Activated T-cell treated with anti-CD3 and anti-CD28 coated beads for 24 hours (primary cell): Measurements from ENCODE around the gene ULK4.
"Not testable (repeated sequence)": the region's sequence is repeated elsewhere in the genome, so short reads cannot be mapped to it uniquely, and the experiment has no call there.

Source experiments
- DNase-seq: peaks from one replicate; pipeline ENCODE4 v3.0.0-alpha.2; 2020; ENCODE audit warnings: low read depth

Gene ULK4

DNA sequence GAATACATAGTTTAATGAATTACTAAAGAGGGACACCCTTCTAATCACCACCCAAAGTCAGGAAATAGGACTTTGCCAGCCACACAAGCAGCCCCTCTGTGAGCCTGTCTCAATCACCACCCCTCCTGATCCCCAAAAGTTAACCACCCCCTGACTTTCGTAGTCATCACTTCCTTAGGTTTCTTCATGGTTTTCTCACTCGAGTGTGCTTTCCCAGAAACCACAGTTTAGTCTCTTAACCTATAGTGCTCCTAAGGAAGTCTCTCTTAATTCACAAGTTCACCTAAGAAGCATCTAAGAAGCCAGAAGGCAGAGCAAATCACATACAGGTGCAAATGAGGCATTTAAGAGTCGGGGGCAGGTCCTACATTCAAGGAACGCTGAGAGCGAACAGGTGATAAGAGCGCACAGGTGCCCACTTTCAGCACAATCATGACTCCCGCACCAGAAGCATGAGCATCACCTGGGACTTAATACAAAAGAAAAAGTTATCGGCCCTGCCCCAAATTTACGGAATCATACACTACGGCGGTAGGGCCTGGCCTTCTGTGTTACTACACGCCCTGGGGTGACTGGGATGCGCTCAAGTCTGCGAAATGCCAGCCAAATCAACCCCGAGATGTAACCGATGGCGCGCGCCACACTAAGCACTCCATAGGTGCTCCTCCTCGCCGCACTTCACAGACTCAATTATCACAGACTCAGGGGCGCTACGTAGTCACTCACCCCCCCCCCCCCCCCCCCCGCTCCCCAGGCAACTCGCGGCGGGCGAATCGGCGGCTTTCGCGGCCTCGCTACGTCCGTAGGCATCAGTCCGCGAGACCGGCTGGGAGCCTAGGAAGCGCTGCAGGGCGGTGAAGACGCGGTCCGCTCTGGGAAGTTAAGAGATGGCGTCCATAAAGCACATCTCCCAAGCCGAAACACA lies 815 bp downstream of the ULK4 start:
- DNase-seq, result peak; percentile 28

DNA sequence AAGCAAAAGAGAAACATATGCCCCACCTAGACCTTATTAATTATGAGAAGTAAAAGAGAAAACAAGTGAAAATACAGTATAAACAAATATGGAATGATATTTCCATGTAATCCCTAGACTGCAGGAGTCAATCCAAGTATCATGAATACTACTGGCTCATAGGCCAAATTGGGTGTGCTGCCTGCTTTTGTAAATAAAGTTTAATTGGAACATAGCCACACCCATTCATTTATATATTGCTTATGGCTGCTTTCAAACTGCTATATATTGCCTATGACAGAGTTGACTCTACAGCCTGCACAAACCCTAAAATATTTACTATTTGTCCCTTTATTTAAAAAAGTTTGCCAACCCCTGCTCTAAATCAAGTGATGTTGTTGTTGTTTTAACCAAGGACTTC lies 5.3 kb downstream of the ULK4 start:
- DNase-seq, result no peak

DNA sequence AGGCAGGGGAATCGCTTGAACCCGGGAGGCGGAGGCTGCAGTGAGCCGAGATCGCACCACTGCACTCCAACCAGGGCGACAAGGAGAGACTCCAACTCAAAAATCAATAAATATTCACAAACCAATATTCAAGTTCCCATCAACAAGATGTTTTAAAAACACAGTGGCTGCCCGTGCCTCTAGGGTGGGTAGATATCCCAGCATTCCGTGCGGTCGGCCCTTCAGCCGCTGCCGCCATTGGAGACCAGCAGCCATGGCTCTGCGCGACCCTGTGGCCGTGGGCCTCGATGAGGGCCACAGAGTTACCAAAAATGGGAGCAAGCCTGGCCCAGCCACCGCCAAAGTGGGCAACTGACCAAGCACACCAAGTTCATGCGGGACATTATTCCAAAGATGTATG lies 6.7 kb downstream of the ULK4 start:
- no peak for DNase-seq

DNA sequence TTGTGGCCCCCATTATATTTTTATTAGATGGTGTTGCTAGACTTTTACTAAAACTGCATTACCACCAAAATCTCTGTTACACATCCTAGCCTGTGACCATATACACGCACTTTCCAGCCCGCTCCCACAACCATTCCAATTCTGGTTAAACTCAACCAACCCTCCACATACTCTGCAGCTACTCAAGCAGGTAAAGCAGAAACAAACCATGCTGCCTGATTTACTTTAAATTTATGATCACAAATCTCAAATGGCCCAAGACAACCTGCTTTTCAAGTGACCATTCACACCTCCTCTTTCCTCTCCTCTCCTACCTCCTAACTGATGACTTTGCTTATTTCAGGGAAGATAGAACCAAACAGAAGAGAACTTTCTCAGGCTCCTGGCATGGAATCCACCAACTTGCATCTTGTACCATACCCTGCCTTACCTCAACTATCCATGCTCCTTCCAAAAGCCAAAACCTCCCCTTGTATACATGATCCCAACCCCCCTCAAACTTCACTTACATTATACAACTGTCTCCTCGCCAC lies 18.5 kb downstream of the ULK4 start:
- no peak for DNase-seq

DNA sequence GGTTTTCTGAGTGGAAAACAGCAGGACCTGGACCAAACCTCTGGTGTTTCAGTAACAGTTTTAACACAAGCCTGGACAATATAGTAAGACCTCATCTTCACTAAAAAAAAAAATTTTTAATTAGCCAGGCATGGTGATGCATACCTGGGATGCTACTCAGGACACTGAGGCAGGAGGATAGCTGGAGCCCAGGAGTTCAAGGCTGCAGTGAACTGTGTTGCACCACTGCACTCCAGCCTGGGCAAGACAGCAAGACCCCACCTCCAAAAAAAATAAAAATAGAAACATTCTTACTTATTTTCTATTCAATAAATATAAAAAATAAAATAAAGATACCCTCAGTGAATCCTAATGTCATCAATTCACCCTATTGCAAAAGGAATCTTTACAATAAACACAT lies 21.5 kb downstream of the ULK4 start:
- no peak for DNase-seq

DNA sequence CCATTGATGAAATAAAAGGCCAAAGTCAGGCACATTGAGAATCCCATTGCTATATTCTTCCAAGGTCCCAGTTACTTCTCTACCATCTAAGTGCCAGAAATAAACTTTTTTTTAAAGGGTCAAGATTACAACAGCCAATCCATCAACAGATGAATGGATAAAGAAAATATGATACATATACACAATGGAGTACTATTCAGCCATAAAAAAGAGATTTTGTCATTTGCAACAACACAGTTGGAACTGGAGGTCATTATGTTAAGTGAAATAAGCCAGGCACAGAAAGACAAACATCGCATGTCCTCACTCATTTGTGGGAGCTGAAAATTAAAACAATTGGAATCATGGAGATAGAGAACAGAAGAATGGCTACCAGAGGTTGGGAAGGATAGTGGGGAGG lies 25.5 kb downstream of the ULK4 start:
- DNase-seq, result no peak

DNA sequence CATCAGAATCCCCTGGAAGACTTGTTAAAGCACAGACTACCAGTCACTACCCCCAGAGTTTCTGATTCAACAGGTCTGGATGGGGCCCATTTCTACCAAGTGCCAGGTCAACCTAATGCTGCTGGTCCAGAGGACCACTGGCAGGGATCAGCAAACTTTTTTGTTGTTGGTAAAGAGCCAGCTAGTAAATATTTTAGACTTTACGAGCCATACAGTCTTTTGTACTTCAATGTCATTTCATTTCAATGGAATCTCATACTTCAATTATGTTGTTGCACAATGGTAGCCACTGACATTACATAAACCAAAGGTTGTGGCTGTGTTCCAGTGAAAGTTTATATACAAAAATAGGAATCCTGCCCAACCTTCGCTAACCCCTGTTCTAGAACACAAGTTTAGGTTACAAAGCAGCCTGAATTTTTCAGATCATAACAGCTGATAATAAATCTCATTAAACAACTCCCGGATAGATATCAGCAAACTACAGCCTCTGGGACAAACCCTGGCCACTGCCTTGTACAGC lies 28.7 kb downstream of the ULK4 start:
- no peak for DNase-seq

DNA sequence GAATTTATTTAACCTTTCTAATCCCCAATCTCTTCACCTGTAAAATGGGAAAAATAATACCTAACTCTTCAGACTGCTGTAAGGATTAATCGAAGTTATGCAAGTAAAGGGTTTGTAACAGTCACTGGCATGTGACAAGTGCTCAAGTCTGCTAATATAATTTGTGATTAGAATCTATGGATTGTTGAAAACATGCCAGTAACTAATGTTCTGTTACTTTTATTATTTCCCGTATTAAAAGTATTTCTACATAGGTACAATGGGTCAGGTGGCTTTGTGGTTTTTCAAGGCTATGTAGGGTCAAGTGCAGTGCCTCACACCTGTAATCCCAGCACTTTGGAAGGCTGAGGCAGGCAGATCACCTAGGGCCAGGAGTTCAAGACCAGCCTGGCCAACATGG lies 29.4 kb downstream of the ULK4 start:
- DNase-seq, result no peak

DNA sequence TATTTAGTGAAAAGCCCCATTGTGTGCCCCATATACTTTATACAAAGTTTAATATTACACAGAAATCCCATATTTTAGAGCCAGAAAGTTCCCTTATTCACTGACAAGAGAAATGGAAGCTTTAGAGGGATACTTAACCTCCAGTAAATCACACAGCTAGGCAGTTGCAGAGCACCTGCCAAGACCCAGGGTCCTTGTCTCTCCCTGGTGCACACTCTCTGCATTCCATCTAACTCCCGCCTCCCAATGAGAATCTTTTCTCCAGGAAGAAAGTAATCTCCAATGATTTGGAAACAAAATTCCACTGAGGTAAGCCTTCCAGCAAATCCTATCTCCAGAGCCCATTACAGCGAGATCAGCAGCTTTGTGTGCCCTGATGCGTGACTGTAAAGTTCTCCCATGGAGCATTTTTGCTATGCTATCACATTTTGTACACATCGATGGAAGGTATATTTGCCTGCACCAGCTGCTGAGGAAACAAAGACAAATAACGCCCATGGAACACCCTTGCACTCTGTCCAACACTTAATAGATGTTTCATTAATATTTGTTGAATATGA lies 41.4 kb downstream of the ULK4 start:
- no peak for DNase-seq

DNA sequence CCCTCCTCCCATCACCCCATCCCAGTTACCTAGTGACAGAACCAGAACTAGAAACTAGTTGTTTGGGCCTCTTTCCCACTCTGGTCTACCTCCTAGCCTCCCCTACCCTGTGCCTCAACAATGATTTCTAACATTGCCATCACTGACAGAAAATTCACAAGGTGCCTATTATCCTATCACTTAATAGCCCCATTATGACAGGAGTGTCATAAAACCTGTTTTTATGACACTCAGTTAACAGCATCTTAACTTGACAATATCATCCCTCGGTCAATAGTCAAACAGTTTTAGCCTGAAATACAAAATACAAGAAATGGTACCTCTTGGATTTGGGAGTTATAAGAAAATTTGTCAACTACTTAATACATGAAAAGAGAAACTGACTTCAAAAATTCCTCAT lies 46.5 kb downstream of the ULK4 start:
- DNase-seq, result no peak

DNA sequence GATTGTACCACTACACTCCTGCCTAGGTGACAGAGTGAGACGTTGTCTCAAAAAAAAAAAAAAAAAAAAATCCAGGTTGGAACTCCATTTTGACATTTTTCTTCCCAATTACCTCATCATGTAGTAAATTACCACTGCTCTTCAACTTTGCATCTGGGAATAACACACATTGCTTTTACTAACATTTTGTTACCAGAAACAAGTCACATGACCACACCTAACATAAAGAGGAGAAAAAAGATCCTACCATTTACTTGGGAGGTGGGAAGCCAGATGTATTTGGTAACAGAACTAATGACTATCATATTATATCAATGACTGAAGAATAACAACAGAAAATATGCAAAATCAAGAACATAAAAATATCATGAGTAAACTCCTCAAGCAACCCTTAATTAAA lies 49.6 kb downstream of the ULK4 start:
- DNase-seq, result no peak

DNA sequence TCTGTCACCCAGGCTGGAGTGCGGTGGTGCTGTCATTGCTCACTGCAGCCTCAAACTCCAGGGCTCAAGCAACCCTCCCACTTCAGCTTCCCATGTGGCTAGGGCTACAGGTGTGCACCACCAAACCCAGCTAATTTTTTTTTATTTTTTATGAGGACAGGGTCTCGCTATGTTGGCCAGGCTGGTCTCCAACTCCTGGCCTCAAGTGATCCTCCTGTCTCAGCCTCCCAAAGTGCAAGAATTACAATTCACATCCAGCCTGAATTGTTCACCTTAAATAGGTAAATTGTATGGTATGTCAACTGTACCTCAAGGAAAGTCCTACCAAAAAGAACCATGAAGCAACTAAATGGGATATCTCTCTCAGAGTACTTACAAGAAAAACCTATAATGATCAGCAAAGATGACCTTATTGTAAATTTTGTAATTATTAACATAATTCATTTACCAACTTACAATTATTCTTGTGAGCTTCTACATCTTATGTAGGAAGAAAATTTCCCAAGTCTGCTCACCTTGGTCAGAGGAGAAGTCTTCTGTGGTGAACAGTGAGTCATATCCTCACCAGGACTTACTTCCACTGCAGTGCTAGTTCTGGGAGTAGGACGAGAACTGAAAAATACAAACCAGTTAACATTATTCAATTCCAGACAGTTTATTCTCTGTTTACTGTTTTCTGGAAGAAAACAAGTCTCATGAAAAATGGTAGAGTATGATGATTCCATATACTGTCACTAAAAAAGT lies 54.4 kb downstream of the ULK4 start:
- DNase-seq, result no peak

DNA sequence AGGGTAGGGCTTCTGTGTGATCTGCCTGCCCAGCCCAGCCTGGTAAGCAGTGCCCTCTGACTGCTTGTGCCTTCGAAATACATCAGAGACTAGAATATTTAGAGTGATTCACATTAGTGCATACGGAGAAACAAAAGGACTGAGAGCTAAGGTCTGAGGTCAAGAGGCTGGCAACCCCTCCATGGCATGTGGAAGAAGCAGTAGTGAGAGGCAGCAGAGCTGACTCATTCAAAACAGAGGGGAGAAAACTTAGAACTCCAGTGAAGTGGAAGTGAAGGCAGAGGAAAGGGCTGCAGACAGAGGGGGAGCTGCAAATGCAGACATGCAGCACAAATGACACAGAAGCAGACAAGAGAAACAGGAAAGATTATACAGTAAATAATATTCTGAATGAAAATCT lies 61.6 kb downstream of the ULK4 start:
- no peak for DNase-seq

DNA sequence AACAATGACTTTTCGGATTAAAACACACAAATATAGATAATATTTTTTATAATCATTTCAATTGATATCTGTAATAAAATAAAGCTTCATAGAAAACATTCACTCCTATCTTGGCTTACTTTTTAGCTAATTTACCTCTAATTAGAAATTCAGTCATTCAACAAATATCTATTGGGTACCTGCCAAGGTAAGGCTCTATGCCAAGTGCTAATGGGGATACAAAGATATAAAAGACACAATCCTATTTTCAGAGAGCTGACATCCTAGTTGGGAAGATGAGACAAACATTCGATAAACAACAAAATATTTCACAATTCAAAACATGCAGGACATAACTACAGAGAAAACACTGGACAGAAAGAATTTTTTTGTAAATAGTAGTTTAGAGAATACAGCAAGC lies 63.3 kb downstream of the ULK4 start:
- DNase-seq, result no peak

DNA sequence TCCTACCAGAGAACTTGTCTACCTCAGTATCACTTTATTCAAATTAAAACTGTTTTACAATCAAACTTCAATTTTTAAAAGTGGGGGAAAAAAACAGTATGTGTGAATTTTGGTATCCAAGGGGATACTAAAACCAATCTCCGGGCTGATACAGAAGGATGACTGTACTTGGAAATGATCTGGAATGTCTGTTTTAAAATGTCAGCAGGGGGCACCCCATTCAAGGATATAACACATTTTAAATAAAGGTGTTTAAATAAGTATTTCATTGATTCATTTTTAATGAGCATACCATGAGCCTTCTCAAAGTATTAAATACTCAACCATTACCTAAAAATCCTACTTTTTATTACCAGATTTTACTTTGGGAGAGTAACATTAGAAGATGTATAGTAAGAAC lies 67.9 kb downstream of the ULK4 start:
- DNase-seq, result no peak

DNA sequence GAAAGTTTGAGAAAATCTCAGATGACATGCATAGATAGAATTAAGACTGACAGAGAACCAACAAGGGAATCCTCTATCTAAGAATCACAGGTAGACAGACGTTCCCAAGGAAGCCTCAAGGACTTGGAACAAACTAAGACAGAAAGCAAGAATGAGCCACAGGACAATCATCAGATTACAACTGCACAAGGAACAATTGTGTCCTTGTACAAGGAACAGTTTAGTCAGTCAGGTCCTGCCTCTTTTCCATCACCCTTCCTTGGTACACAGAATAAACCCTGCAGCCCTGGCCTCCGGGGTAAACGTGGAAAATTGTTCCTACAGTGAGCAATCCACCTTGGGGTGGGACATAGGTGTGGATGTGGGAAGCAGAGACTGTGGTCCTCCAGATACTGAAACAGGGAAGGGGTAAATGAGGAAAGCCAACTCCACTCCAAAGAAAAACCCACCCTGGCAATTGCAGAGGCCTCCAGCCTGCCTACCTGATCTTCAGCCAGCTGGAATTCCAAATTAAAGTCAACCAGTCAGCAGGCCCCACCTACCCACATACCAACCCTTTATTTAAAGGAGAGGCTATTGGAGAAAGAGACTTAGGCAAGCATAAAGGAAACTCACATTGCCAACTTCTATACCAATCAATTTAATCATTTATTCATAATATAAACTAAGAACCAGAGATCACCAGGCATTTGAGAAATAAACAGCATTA lies 73.4 kb downstream of the ULK4 start:
- no peak for DNase-seq

DNA sequence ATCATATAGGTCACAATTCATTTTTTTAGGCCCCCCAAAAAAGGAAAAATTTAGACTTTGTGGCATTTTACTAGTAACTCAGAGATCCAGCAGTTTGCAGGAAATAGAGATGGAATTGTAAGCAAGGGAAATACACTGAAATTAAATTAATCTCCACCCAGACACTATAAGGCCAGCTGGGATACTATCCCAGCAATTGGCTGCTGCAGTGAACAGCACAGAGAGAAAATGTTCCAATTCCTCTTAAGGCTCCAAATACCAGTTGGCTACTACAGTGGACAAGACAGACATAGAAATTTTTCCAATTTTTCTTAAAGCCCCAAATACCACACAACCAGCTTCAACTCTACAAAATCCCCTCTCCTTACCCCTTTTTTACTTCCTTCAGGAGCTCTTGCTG lies 78.9 kb downstream of the ULK4 start:
- no peak for DNase-seq

DNA sequence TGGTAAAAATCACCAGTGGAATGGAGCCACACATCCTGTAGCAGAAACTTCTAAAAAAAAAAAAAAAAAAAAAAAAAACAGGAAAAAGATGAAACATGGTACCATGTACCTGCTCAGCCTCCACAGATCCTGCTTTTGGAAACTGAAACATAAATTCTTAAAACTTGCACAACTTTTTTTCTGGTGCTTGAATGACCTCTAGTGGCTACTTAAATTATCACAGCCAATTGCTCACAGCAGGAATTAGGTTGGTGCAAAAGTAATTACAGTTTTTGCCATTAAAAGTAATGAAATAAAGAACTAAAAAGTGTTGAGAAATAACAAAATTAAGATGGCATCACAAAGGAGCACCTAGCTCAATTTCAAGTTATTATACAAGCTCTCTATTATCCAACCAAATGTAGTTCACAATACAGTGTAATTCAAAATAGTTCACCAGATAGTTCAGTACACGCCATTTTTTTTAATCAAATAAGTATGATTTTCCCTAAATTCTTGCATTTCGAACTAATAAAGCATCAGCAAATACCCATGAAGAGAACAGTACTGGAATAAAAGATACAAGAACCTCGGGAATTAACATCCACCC lies 80.6 kb downstream of the ULK4 start:
- peak; percentile 4 for DNase-seq

DNA sequence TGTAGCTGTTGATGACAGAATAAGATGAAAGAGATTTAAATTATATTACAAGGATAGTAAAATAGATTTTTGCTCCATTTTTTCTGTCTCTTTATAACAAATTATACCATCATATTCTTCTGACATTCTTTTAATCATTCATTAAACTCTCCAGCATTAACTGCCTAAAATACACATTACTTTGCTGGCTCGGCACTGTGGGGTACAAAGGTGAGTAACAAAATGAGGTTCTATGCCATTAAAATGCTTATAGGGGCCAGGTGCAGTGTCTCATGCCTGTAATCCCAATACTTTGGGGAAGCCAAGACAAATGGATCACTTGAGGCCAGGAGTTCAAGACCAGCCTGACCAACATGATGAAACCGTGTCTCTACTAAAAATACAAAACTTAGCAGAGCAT lies 81.5 kb downstream of the ULK4 start:
- DNase-seq, result no peak

DNA sequence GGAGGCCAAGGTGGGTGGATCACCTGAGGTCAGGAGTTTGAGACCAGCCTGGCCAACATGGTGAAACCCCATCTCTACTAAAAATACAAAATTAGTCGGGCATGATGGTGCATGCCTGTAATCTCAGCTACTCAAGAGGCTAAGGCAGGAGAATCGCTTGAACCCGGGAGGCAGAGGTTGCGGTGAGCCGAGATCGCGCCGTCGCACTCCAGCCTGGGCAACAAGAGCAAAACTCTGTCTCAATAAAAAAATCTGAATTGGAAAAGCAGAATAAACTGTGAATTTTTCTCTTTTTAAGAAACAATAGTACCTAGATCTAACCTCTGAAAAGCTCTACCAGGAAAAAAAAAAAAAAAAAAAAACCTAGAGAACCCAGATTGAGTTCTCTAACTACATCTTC lies 84.2 kb downstream of the ULK4 start:
- DNase-seq, result not testable (repeated sequence)

DNA sequence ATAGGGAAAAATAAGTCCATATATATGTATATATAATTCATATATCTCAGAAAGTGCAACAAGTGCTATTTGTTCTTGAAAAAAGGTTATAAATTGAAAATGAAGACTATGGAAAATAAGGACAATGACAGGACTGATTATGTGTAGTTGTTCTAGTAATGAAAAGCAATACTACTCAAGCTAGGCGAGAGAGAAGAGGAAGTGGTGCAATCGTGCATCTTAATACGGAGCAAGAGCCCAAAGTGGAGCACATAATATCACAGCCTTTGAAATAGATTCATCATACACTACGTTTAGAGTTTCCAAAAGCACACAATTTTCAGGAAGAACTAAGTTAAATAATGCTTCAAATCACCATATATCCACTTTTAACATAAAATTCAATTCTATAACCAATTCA lies 87.9 kb downstream of the ULK4 start:
- no peak for DNase-seq

DNA sequence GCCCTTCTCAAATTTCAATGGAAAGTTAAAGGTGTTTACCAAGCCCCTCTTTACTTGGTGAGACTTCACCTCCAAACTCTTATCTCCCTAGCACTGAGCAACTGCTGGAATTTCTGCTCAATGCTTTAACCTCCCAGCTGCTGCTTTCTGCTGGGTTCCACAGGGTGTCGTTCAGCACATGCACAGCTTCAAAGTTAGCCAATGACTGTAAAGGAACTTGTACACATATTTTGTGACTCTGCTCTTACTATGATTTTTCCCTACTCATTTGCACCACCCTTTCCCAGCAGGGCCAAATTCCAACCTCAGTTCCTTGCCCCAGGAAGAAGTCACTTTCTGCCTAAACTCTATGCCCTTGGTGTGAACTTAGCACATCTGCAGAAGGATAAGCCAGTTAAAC lies 89.7 kb downstream of the ULK4 start:
- DNase-seq, result no peak
